Tibial nerve (tissue), 4 donors: ENCODE measurements around the gene MED13L.

Source experiments
- EP300 ChIP-seq, 2 donors: sonication (generic); formaldehyde crosslinking; IDR thresholded peaks; one replicate each; pipeline ENCODE4 v1.6.1; 2017; ENCODE audit warnings: antibody characterized with exemption in 2 of 2, mild to moderate bottlenecking in 1 of 2
- POLR2A ChIP-seq, 2 donors: fragments of 450-650 bp; IDR thresholded peaks; one replicate each; pipeline ENCODE4 v1.6.1; 2017; ENCODE audit warnings: antibody characterized with exemption in 2 of 2, mild to moderate bottlenecking in 2 of 2, moderate library complexity in 2 of 2
- TF ChIP-seq, protein P1 (sequence below), 5 experiments: fragments of 200-600 bp in 3 of 5; fragments of 450-650 bp in 2 of 5; sonication (generic) in 3 of 5; IDR thresholded peaks; one replicate each; pipeline ENCODE4 v1.5.1; 2016 to 2019; ENCODE audit warnings: antibody characterized with exemption in 5 of 5, mild to moderate bottlenecking in 3 of 5, moderate library complexity in 2 of 5

DNA sequence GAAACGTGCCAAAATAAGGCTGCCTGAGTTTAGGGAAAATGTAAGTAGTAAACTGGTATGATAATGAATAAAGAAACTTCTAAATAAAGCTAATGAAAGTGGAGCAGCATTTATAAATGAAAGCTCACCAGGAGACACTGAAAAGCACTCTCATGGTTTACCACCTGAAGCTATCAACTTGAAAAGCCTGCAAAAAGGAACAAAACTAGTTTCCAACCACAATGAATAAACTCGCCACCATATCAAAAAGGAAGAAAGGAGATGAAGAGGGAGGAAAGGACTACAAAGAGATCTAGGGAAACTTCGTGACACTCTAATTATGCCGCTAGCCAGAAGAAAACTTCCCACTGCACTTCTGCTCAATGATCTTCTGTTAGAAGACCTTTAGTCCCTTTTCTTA is 66.7 kb downstream of the MED13L start:
- TF ChIP-seq, protein P1, sequence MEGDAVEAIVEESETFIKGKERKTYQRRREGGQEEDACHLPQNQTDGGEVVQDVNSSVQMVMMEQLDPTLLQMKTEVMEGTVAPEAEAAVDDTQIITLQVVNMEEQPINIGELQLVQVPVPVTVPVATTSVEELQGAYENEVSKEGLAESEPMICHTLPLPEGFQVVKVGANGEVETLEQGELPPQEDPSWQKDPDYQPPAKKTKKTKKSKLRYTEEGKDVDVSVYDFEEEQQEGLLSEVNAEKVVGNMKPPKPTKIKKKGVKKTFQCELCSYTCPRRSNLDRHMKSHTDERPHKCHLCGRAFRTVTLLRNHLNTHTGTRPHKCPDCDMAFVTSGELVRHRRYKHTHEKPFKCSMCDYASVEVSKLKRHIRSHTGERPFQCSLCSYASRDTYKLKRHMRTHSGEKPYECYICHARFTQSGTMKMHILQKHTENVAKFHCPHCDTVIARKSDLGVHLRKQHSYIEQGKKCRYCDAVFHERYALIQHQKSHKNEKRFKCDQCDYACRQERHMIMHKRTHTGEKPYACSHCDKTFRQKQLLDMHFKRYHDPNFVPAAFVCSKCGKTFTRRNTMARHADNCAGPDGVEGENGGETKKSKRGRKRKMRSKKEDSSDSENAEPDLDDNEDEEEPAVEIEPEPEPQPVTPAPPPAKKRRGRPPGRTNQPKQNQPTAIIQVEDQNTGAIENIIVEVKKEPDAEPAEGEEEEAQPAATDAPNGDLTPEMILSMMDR (IDR thresholded peaks at IDR 0.05), result no peak
- TF ChIP-seq POLR2A (IDR thresholded peaks at IDR 0.05), result no peak
- TF ChIP-seq EP300 (IDR thresholded peaks at IDR 0.05), result no peak
